K562 (cell line): Measurements from ENCODE around the gene ALG12. TPM values are rescaled to one million over a fixed set of nuclear protein-coding genes. Genes with fewer than 3 reads are reported as not detected.

Source experiments
- ATAC-seq: fragments of 200-7000 bp; cut with Tn5 transposase; 3 replicates; pipeline ENCODE4 v1.9.1; 2020; ENCODE audit warnings: moderate library complexity
- BruUV-seq: library from RNA; stranded (reverse); fragments of 400-500 nt; replicated peaks from 2 replicates; lab custom pipeline; 2021; lab: Mats Ljungman, UMichigan
- CTCF ChIA-PET: fragments of 300-600 bp; formaldehyde crosslinking; extraction: SDS; loops from one replicate; lab custom pipeline; 2021; ENCODE audit warnings: low intra/inter-chr PET ratio; lab: Yijun Ruan, JAX
- POLR2A ChIA-PET: fragments of 300-600, 350-650 bp; sonication (Branson Sonifier 250); formaldehyde crosslinking; extraction: SDS; loops from one replicate; lab custom pipeline; 2021; ENCODE audit warnings: antibody characterized with exemption, inconsistent platforms; lab: Yijun Ruan, JAX
- DNase-seq, 4 experiments: peaks; one replicate each; pipeline versions ENCODE4 v3.0.0 to v3.0.0-alpha.2; 2011 to 2018; ENCODE audit warnings: low spot score in 3 of 4, mixed read lengths in 3 of 4; ENCODE audit errors: extremely low read depth in 1 of 4
- FAIRE-seq: peaks from 2 replicates; lab custom pipeline; 2011; peaks lifted over from hg19 to GRCh38; lab: Jason Lieb, UNC
- H2AFZ ChIP-seq: 2 replicates; pipeline ENCODE4 v1.6.0; 2011; ENCODE audit warnings: low read depth, low read length, control low read depth, inconsistent platforms
- H3K27ac ChIP-seq: fragments of 200-600 bp; 3 replicates; pipeline ENCODE4 v1.8.0; 2011; ENCODE audit warnings: low read depth, mild to moderate bottlenecking, control low read depth, inconsistent platforms, low read length, moderate library complexity, mixed read lengths; ENCODE audit errors: extremely low read depth
- H3K27me3 ChIP-seq, 2 experiments: fragments of 300-600 bp in 1 of 2; 2 replicates in 1 of 2; 3 replicates in 1 of 2; pipeline versions ENCODE4 v1.6.0 to v1.8.0; 2011; ENCODE audit warnings: inconsistent platforms in 2 of 2, low read length in 2 of 2, mild to moderate bottlenecking in 1 of 2, mixed read lengths in 1 of 2, moderate library complexity in 1 of 2; ENCODE audit not compliant: control insufficient read depth in 2 of 2, insufficient read depth in 2 of 2
- H3K36me3 ChIP-seq: fragments of 300-600 bp; 3 replicates; pipeline ENCODE4 v1.8.0; 2011; ENCODE audit warnings: mild to moderate bottlenecking, low read length, inconsistent platforms; ENCODE audit not compliant: control insufficient read depth, insufficient read depth
- H3K4me1 ChIP-seq, 2 experiments: fragments of 200-600 bp in 1 of 2; replicated peaks in 1 of 2; 2 replicates in 1 of 2; 3 replicates in 1 of 2; pipeline versions ENCODE4 v1.5.1 to v1.8.0; 2011; ENCODE audit warnings: inconsistent platforms in 2 of 2, low read length in 2 of 2, mild to moderate bottlenecking in 1 of 2, mixed read lengths in 1 of 2, moderate library complexity in 1 of 2; ENCODE audit not compliant: control insufficient read depth in 2 of 2, insufficient read depth in 2 of 2
- H3K4me2 ChIP-seq: 2 replicates; pipeline ENCODE4 v1.6.1; 2011; ENCODE audit warnings: low read length, control low read depth, inconsistent platforms, mixed read lengths; ENCODE audit not compliant: insufficient read depth
- H3K4me3 ChIP-seq: fragments of 200-600 bp; sonication (generic), shearing (Covaris generic); 2 replicates; pipeline ENCODE4 v1.5.1; 2016; ENCODE audit warnings: control low read depth, inconsistent platforms
- H3K79me2 ChIP-seq: fragments of 200-600 bp; 3 replicates; pipeline ENCODE4 v1.8.0; 2011; ENCODE audit warnings: low read length, inconsistent platforms; ENCODE audit not compliant: control insufficient read depth, insufficient read depth
- H3K9ac ChIP-seq, 2 experiments: 2 replicates each; pipeline versions ENCODE4 v1.6.0 to v1.6.1; 2011; ENCODE audit warnings: low read depth in 2 of 2, low read length in 2 of 2, control low read depth in 1 of 2, inconsistent platforms in 1 of 2, mild to moderate bottlenecking in 1 of 2, mixed read lengths in 1 of 2; ENCODE audit not compliant: insufficient read depth in 1 of 2
- H3K9me1 ChIP-seq: one replicate; pipeline ENCODE4 v1.6.0; 2011; ENCODE audit warnings: inconsistent platforms, mild to moderate bottlenecking, low read length, moderate library complexity; ENCODE audit not compliant: control insufficient read depth, insufficient read depth
- H3K9me3 ChIP-seq: replicated peaks from 2 replicates; pipeline ENCODE4 v1.5.1; 2011; ENCODE audit warnings: low read depth, low read length, inconsistent platforms; ENCODE audit not compliant: control insufficient read depth, insufficient read depth
- H4K20me1 ChIP-seq: replicated peaks from 2 replicates; pipeline ENCODE4 v1.6.1; 2011; ENCODE audit warnings: low read length, inconsistent platforms, mixed read lengths; ENCODE audit not compliant: control insufficient read depth, insufficient read depth
- BCOR ChIP-seq: fragments of 450-650 bp; IDR thresholded peaks from 2 replicates; pipeline ENCODE4 v1.6.1; 2016
- EGR1 ChIP-seq: fragments of 450-650 bp; conservative IDR thresholded peaks from 2 replicates; pipeline ENCODE4 v1.6.1; 2017; ENCODE audit warnings: mild to moderate bottlenecking
- FOXK2 ChIP-seq, 2 experiments: fragments of 450-650 bp; IDR thresholded peaks in 1 of 2; conservative IDR thresholded peaks in 1 of 2; 2 replicates each; pipeline ENCODE4 v1.6.1; 2016; ENCODE audit warnings: low read depth in 2 of 2, mild to moderate bottlenecking in 1 of 2
- NR2F6 ChIP-seq: fragments of 450-650 bp; formaldehyde crosslinking; IDR thresholded peaks from 2 replicates; pipeline ENCODE4 v1.4.0; 2020; ENCODE audit warnings: mild to moderate bottlenecking
- PCBP2 ChIP-seq: fragments of 200-400 bp; formaldehyde crosslinking; IDR thresholded peaks from 2 replicates; pipeline ENCODE4 v1.6.1; 2018; ENCODE audit warnings: low read length, low read depth, mild to moderate bottlenecking, moderate library complexity; ENCODE audit not compliant: poor library complexity, severe bottlenecking
- PTTG1 ChIP-seq: fragments of 450-650 bp; IDR thresholded peaks from 2 replicates; pipeline ENCODE4 v1.6.1; 2016; ENCODE audit warnings: low read depth, mild to moderate bottlenecking, missing genetic modification characterization, missing compliant biosample characterization
- RBM22 ChIP-seq: fragments of 200-400 bp; formaldehyde crosslinking; IDR thresholded peaks from 2 replicates; pipeline ENCODE4 v1.6.1; 2018; ENCODE audit warnings: low read length, low read depth; ENCODE audit not compliant: poor library complexity, severe bottlenecking
- TAF1 ChIP-seq: IDR thresholded peaks from 2 replicates; pipeline ENCODE4 v1.6.1; 2011; ENCODE audit warnings: mild to moderate bottlenecking, low read length, moderate library complexity; ENCODE audit not compliant: insufficient read depth, control insufficient read depth, severe bottlenecking; ENCODE audit errors: extremely low read depth
- ZBTB17 ChIP-seq: fragments of 450-650 bp; formaldehyde crosslinking; IDR thresholded peaks from 2 replicates; pipeline ENCODE4 v1.4.0; 2020; ENCODE audit warnings: mild to moderate bottlenecking
- ZKSCAN1 ChIP-seq: fragments of 150-350 bp; IDR thresholded peaks from 2 replicates; pipeline ENCODE4 v1.6.1; 2016; ENCODE audit warnings: low read depth, low read length
- ZMIZ1 ChIP-seq, 2 experiments: fragments of 150-350 bp in 1 of 2; IDR thresholded peaks; 2 replicates each; pipeline ENCODE4 v1.6.1; 2012 to 2016; ENCODE audit warnings: low read depth in 2 of 2, low read length in 2 of 2, mild to moderate bottlenecking in 1 of 2, moderate library complexity in 1 of 2
- ZNF609 ChIP-seq: sonication (generic); formaldehyde crosslinking; IDR thresholded peaks from 2 replicates; pipeline ENCODE4 v1.8.1; 2023; ENCODE audit warnings: missing genetic modification reagents, mild to moderate bottlenecking, borderline replicate concordance
- ZNF699 ChIP-seq: fragments of 250-450 bp; sonication (Bioruptor Pico); IDR thresholded peaks from 2 replicates; pipeline ENCODE4 v1.8.0; 2021; ENCODE audit warnings: mild to moderate bottlenecking, moderate library complexity; ENCODE audit not compliant: insufficient replicate concordance
- WGBS: fragments of 100-300 bp; shearing (Covaris generic); methylation state at CpG from one replicate; pipeline ENCODE4 v1.1.6; 2016; ENCODE audit warnings: low coverage, mixed read lengths; ENCODE audit not compliant: insufficient coverage; ENCODE audit errors: missing lambda C conversion rate; 5-methylcytosine and 5-hydroxymethylcytosine counted together
- in situ Hi-C: fragments of 300-500 bp; cut with MboI; formaldehyde crosslinking; loops from 4 replicates; pipeline ENCODE4 v1.15.0; 2018; ENCODE audit warnings: inconsistent platforms, mixed read lengths
- intact Hi-C: fragments of 100-400 bp; cut with micrococcal nuclease; formaldehyde crosslinking; loops from 2 replicates; pipeline ENCODE4 v1.14.2; 2022
- polyA plus RNA-seq, 8 experiments: library from polyadenylated mRNA; depleted of rRNA in 4 of 8; stranded (reverse) in 5 of 8; unstranded in 3 of 8; fragments of >200 nt; fragmentation: Nextera tagmentation in 2 of 8; fragmentation: Illumina TruSeq in 1 of 8; extraction: Ambion mirVana in 2 of 8; extraction: Trizol in 1 of 8; gene quantifications; 2 replicates each; pipeline versions ENCODE4 v1.2.1 to v1.2.3, GENCODE V29; 2011 to 2014; ENCODE audit warnings: inconsistent platforms in 1 of 8, missing spikeins in 1 of 8
- total RNA-seq, 7 experiments: library from RNA; depleted of rRNA in 6 of 7; stranded (reverse); fragments of >200 nt in 6 of 7; fragmentation: Illumina TruSeq in 2 of 7; extraction: Trizol in 2 of 7; gene quantifications; 2 replicates each; pipeline versions ENCODE4 v1.2.1 to v1.2.3, GENCODE V29; 2011 to 2021; ENCODE audit warnings: low replicate concordance in 1 of 7

The ALG12 gene
- total and polyA plus RNA-seq, 9 of the 15 experiments (the other 6 are each of a cell fraction or from before 2014, with no cell fraction given) = 0.20 to 8.5 (median 3.4) TPM

GRCh38 chr22:49872347-49872746 lies 45.9 kb downstream of the ALG12 start (continued):
- no peak for TF ChIP-seq RBM22
- TF ChIP-seq ZBTB17 (CRISPR knock-in tag) = no peak
- TF ChIP-seq FOXK2 (conservative IDR thresholded peaks at IDR 0.05 in 1 of 2, IDR thresholded peaks at IDR 0.05 in 1 of 2; ENCODE audit: low read depth in 2 of 2) = 0 out of 4 replicates have a peak, but pooled peaks have one; percentile 47 to 66

- Histone ChIP-seq H3K27me3 (no peaks in the 10 kb centered on the region), H4K20me1 (peaks cover 9% of the 10 kb centered on the region; the same call in 1 of the 2 replicates), H3K4me3 (no peak overlapping the region), H3K4me1 (peaks cover 6 to 13% of the 10 kb centered on the region in 2 experiments; a peak in 4 of 5 replicates), H3K27ac (no peak overlapping the region), H3K36me3 (peaks cover 9% of the 10 kb centered on the region; the same call in 2 of the 3 replicates), H3K4me2 (no peak overlapping the region), H3K79me2 (peaks cover 80% of the 10 kb centered on the region), H3K9me1 (no peaks in the 10 kb centered on the region), H2AFZ (no peak overlapping the region), H3K9me3 (peaks cover 3% of the 10 kb centered on the region), H3K9ac (no peak overlapping the region)
- BruUV-seq = no TSS peak
- ATAC-seq (peak; percentile 81), DNase-seq (peak; percentile 50 to 81 (median 52)), FAIRE-seq (peak; percentile 23)
- POLR2A ChIA-PET = interaction anchor here (1.0 to 1.4 kb wide), 3 partner anchors 10 to 14 kb away, joined by 3 to 6 read pairs (median 4); no protein-coding TSS in a partner anchor
- in situ Hi-C loops = no loop called here
- CTCF ChIA-PET = no interaction called here
- intact Hi-C loops = no loop called here
- 61% methylated on average over 4 of the region's 4 CpGs for WGBS
- TF ChIP-seq TAF1 (no peak), BCOR (no peak), PCBP2 (no peak), ZKSCAN1 (no peak), ZNF609 (no peak), EGR1 (no peak), ZMIZ1 (IDR thresholded peaks at IDR 0.05; ENCODE audit: low read depth in 2 of 2, low read length in 2 of 2) (no peak), NR2F6 (no peak), ZNF699 (CRISPR knock-in tag) (no peak), PTTG1 (no peak)
Observed at GRCh38 chr22:49871482-49871881, 46.8 kb downstream of the ALG12 start.
